CD14-positive monocyte (primary cell): Measurements from ENCODE around the gene UROC1. TPM values are rescaled to one million over a fixed set of nuclear protein-coding genes. Genes with fewer than 3 reads are reported as not detected.

Experiments
- DNase-seq, 3 donors: peaks; one replicate each; pipeline ENCODE4 v3.0.0-alpha.2; 2011 to 2022
- H2AFZ ChIP-seq: 2 replicates; pipeline ENCODE4 v1.6.0; 2012; ENCODE audit warnings: mild to moderate bottlenecking, low read depth, low read length, inconsistent platforms; ENCODE audit not compliant: insufficient read depth, poor library complexity, severe bottlenecking
- H3K27ac ChIP-seq, 2 donors: 1 replicate in 1 of 2; 2 replicates in 1 of 2; pipeline ENCODE4 v1.5.1; 2012 to 2013; ENCODE audit warnings: low read length in 2 of 2, control low read depth in 1 of 2, inconsistent platforms in 1 of 2, low read depth in 1 of 2, mild to moderate bottlenecking in 1 of 2
- H3K27me3 ChIP-seq, 2 donors: one replicate each; pipeline versions ENCODE4 v1.6.0 to v1.6.1; 2011 to 2013; ENCODE audit warnings: low read length in 2 of 2; ENCODE audit not compliant: control insufficient read depth in 2 of 2, insufficient read depth in 2 of 2
- H3K36me3 ChIP-seq, 2 donors: replicated peaks in 1 of 2; 1 replicate in 1 of 2; 2 replicates in 1 of 2; pipeline versions ENCODE4 v1.5.1 to v1.6.1; 2012 to 2013; ENCODE audit warnings: low read length in 2 of 2, control low read depth in 1 of 2, inconsistent platforms in 1 of 2, mild to moderate bottlenecking in 1 of 2; ENCODE audit not compliant: insufficient read depth in 2 of 2, control insufficient read depth in 1 of 2
- H3K4me1 ChIP-seq, 2 donors: 1 replicate in 1 of 2; 2 replicates in 1 of 2; pipeline versions ENCODE4 v1.5.1 to v1.6.1; 2012 to 2013; ENCODE audit warnings: low read length in 2 of 2, control low read depth in 1 of 2, inconsistent platforms in 1 of 2, mild to moderate bottlenecking in 1 of 2, moderate library complexity in 1 of 2; ENCODE audit not compliant: insufficient read depth in 2 of 2, control insufficient read depth in 1 of 2
- H3K4me2 ChIP-seq: replicated peaks from 2 replicates; pipeline ENCODE3; 2012; ENCODE audit warnings: low read length, moderate library complexity, mild to moderate bottlenecking; ENCODE audit not compliant: poor library complexity, severe bottlenecking; ENCODE audit errors: extremely low read depth
- H3K4me3 ChIP-seq, 3 experiments: fragments of 200-600 bp in 1 of 3; sonication (generic) in 1 of 3; replicated peaks in 1 of 3; 1 replicate in 2 of 3; 2 replicates in 1 of 3; pipeline ENCODE4 v1.5.1; 2011 to 2013; ENCODE audit warnings: low read length in 3 of 3, mild to moderate bottlenecking in 3 of 3, control low read depth in 2 of 3, low read depth in 2 of 3, inconsistent platforms in 1 of 3, moderate library complexity in 1 of 3
- H3K79me2 ChIP-seq: 2 replicates; pipeline ENCODE4 v1.6.0; 2012; ENCODE audit warnings: mild to moderate bottlenecking, control low read depth, inconsistent platforms, low read length, moderate library complexity; ENCODE audit not compliant: insufficient read depth
- H3K9ac ChIP-seq: 2 replicates; pipeline ENCODE4 v1.6.0; 2017; ENCODE audit warnings: low read length, mild to moderate bottlenecking; ENCODE audit not compliant: insufficient read depth, poor library complexity, severe bottlenecking
- H3K9me3 ChIP-seq, 2 donors: replicated peaks in 1 of 2; 1 replicate in 1 of 2; 2 replicates in 1 of 2; pipeline versions ENCODE4 v1.5.1 to v1.6.1; 2012 to 2013; ENCODE audit warnings: low read length in 2 of 2, control low read depth in 1 of 2; ENCODE audit not compliant: control insufficient read depth in 1 of 2, insufficient read depth in 1 of 2
- H4K20me1 ChIP-seq: 2 replicates; pipeline ENCODE4 v1.6.0; 2012; ENCODE audit warnings: mild to moderate bottlenecking, low read length, control low read depth, moderate library complexity; ENCODE audit not compliant: insufficient read depth
- H3K27ac Mint-ChIP-seq, 7 donors: one replicate each; pipeline ENCODE4 v1.8.0; 2020; ENCODE audit warnings: mild to moderate bottlenecking in 7 of 7, mixed read lengths in 7 of 7, moderate library complexity in 6 of 7, inconsistent platforms in 2 of 7
- H3K27me3 Mint-ChIP-seq, 3 donors: one replicate each; pipeline ENCODE4 v1.8.0; 2021 to 2022; ENCODE audit warnings: low read depth in 3 of 3, mild to moderate bottlenecking in 3 of 3, mixed read lengths in 3 of 3, moderate library complexity in 3 of 3, inconsistent platforms in 1 of 3
- H3K36me3 Mint-ChIP-seq, 2 donors: one replicate each; pipeline ENCODE4 v1.8.0; 2020; ENCODE audit warnings: mixed read lengths in 2 of 2, inconsistent platforms in 1 of 2, mild to moderate bottlenecking in 1 of 2
- H3K4me1 Mint-ChIP-seq: one replicate; pipeline ENCODE4 v1.8.0; 2020; ENCODE audit warnings: mild to moderate bottlenecking, mixed read lengths
- H3K4me3 Mint-ChIP-seq, 2 donors: one replicate each; pipeline ENCODE4 v1.8.0; 2020; ENCODE audit warnings: mild to moderate bottlenecking in 2 of 2, mixed read lengths in 2 of 2, moderate library complexity in 1 of 2
- H3K9me3 Mint-ChIP-seq, 7 donors: one replicate each; pipeline ENCODE4 v1.8.0; 2020 to 2022; ENCODE audit warnings: mixed read lengths in 7 of 7, mild to moderate bottlenecking in 6 of 7, moderate library complexity in 6 of 7, inconsistent platforms in 2 of 7
- CTCF ChIP-seq: fragments of 200-600 bp; IDR thresholded peaks from one replicate; pipeline ENCODE4 v1.8.0; 2022; ENCODE audit warnings: antibody characterized with exemption, mild to moderate bottlenecking
- WGBS: methylation state at CpG from one replicate; pipeline ENCODE4 v1.1.5; 2013; ENCODE audit warnings: missing lambda C conversion rate; ENCODE audit not compliant: insufficient coverage; 5-methylcytosine and 5-hydroxymethylcytosine counted together
- intact Hi-C, 2 donors: fragments of 100-400 bp; cut with micrococcal nuclease; formaldehyde crosslinking; loops; one replicate each; pipeline versions ENCODE4 v1.15.0 to v1.15.1; 2023
- polyA plus RNA-seq, 3 donors: library from polyadenylated mRNA; depleted of rRNA in 1 of 3; unstranded in 2 of 3; stranded (reverse) in 1 of 3; fragments of 300-500 nt in 2 of 3; fragments of >200 nt in 1 of 3; fragmentation: Illumina TruSeq in 2 of 3; gene quantifications; 1 replicate in 2 of 3; 2 replicates in 1 of 3; pipeline ENCODE4 v1.2.3, GENCODE V29; 2012 to 2021
- small RNA-seq: library from RNA; depleted of rRNA; stranded (forward); fragments of <200 nt; gene quantifications from one replicate; pipeline ENCODE3, GENCODE V24; 2012; ENCODE audit warnings: low read depth; ENCODE audit not compliant: insufficient read length

The UROC1 gene
- polyA plus RNA-seq, 3 donors = not detected

GRCh38 chr3:126433105-126433430 lies 84.5 kb downstream of the UROC1 start:
- intact Hi-C loops = no loop called here
- H3K4me1 Mint-ChIP-seq = no peaks in the 10 kb centered on the region
- peaks cover 0 to 2% (median 0%) of the 10 kb centered on the region in 3 donors for H3K27me3 Mint-ChIP-seq
- Histone ChIP-seq H3K4me2 (no peak overlapping the region), H3K79me2 (no peaks in the 10 kb centered on the region), H4K20me1 (peaks cover 3% of the 10 kb centered on the region), H2AFZ (no peak overlapping the region), H3K27ac (no peak overlapping the region), H3K27me3 (no peaks in the 10 kb centered on the region), H3K9ac (no peak overlapping the region), H3K36me3 (peaks cover 22 to 39% of the 10 kb centered on the region in 2 donors), H3K4me1 (no peaks in the 10 kb centered on the region), H3K9me3 (no peaks in the 10 kb centered on the region), H3K4me3 (no peak overlapping the region)
- 98% methylated on average over 5 of the region's 6 CpGs for WGBS
- H3K27ac Mint-ChIP-seq = peak overlapping the region in 1 of 7 donors; percentile 9
- peaks cover 36 to 55% of the 10 kb centered on the region in 2 donors for H3K36me3 Mint-ChIP-seq
- peaks cover 0 to 6% (median 0%) of the 10 kb centered on the region in 7 donors for H3K9me3 Mint-ChIP-seq
- H3K4me3 Mint-ChIP-seq = no peak overlapping the region
- no peak for TF ChIP-seq CTCF
- DNase-seq = no peak

- intact Hi-C loops = no loop called here
- H3K4me3 Mint-ChIP-seq = no peak overlapping the region
- no peak for TF ChIP-seq CTCF
- H2AFZ ChIP-seq = no peak overlapping the region
- peaks cover 0 to 4% of the 10 kb centered on the region in 2 donors for H3K9me3 ChIP-seq
- H3K79me2 ChIP-seq = no peaks in the 10 kb centered on the region
- 89% methylated on average over 4 of the region's 4 CpGs for WGBS
- H3K27me3 Mint-ChIP-seq = peaks cover 0 to 2% (median 0%) of the 10 kb centered on the region in 3 donors
- H3K4me2 ChIP-seq = no peak overlapping the region
- peaks cover 0 to 6% (median 2%) of the 10 kb centered on the region in 7 donors for H3K9me3 Mint-ChIP-seq
- no peaks in the 10 kb centered on the region for H3K4me1 Mint-ChIP-seq
- H4K20me1 ChIP-seq = peaks cover 3% of the 10 kb centered on the region
- H3K27me3 ChIP-seq = no peaks in the 10 kb centered on the region
- H3K4me1 ChIP-seq = no peaks in the 10 kb centered on the region
- no peak overlapping the region for H3K9ac ChIP-seq
- H3K4me3 ChIP-seq = no peak overlapping the region
- DNase-seq = no peak
- peaks cover 31 to 50% of the 10 kb centered on the region in 2 donors for H3K36me3 Mint-ChIP-seq
- no peak overlapping the region for H3K27ac ChIP-seq
- peaks cover 17 to 33% of the 10 kb centered on the region in 2 donors for H3K36me3 ChIP-seq
- H3K27ac Mint-ChIP-seq = peak overlapping the region in 1 of 7 donors; percentile 9
Observed at GRCh38 chr3:126432361-126433104, 85.0 kb downstream of the UROC1 start.

Small RNAs within 50 kb of the gene (small RNA-seq; reads per million reads assigned to genes)
- gene RNA5SP138 = not detected

Other genes starting within 250 kb of the UROC1 start
- gene KLF15, start 160.4 kb downstream of the UROC1 start, polyA plus RNA-seq = not detected
- gene CFAP100, start 122.9 kb downstream of the UROC1 start, polyA plus RNA-seq = not detected
- 10 to 100 TPM in 1 of 3 donors, 1 to 10 TPM in 2; 6.3 to 44.8 (median 9.7) TPM for gene ZXDC, start 41.9 kb downstream of the UROC1 start, polyA plus RNA-seq
- 10 to 100 TPM; 16.6 to 41.8 (median 39.2) TPM for gene CHST13, start 6.4 kb upstream of the UROC1 start, polyA plus RNA-seq
- not detected for gene C3orf22, start 41.2 kb upstream of the UROC1 start, polyA plus RNA-seq
- gene TXNRD3, start 137.4 kb upstream of the UROC1 start, polyA plus RNA-seq = 1 to 10 TPM in 1 of 3 donors, under 1 TPM in 2; 0.57 to 1.7 (median 0.90) TPM
- gene CHCHD6, start 186.5 kb upstream of the UROC1 start, polyA plus RNA-seq = 1 to 10 TPM; 1.1 to 1.8 (median 1.8) TPM